Left lung (tissue), 10 donors: ENCODE measurements around the gene SNRPA1. TPM values are rescaled to one million over a fixed set of nuclear protein-coding genes. Genes with fewer than 3 reads are reported as not detected.

Source experiments
- ATAC-seq: fragments of 200-7000 bp; cut with Tn5 transposase; one replicate; pipeline ENCODE4 v1.9.1; 2020; ENCODE audit warnings: moderate library complexity
- DNase-seq, 4 donors: peaks; one replicate each; pipeline ENCODE4 v3.0.0-alpha.2; 2013 to 2020
- H3K27ac ChIP-seq, 2 donors: fragments of 200-600 bp; sonication (generic) in 1 of 2; one replicate each; pipeline versions ENCODE4 v1.5.0 to v1.8.0; 2020 to 2021
- H3K27me3 ChIP-seq, 2 donors: fragments of 200-600 bp; sonication (generic) in 1 of 2; one replicate each; pipeline versions ENCODE4 v1.5.0 to v1.8.0; 2020 to 2021
- H3K36me3 ChIP-seq, 2 donors: fragments of 200-600 bp; sonication (generic) in 1 of 2; one replicate each; pipeline versions ENCODE4 v1.5.0 to v1.8.0; 2020 to 2021
- H3K4me1 ChIP-seq, 2 donors: fragments of 200-600 bp; one replicate each; pipeline ENCODE4 v1.8.0; 2021
- H3K4me3 ChIP-seq, 2 donors: fragments of 200-600 bp; sonication (generic) in 1 of 2; one replicate each; pipeline versions ENCODE4 v1.5.0 to v1.8.0; 2020 to 2021; ENCODE audit warnings: mild to moderate bottlenecking in 1 of 2
- H3K9me3 ChIP-seq, 2 donors: fragments of 200-600 bp; sonication (generic) in 1 of 2; one replicate each; pipeline versions ENCODE4 v1.5.0 to v1.8.0; 2020 to 2021
- intact Hi-C, 2 donors: fragments of 100-400 bp; cut with DNase I; formaldehyde crosslinking; loops; one replicate each; pipeline versions ENCODE4 v1.11.2 to v1.14.2; 2022
- polyA plus RNA-seq, 6 donors: library from polyadenylated mRNA; unstranded; fragments of 120-200 nt; gene quantifications; one replicate each; pipeline ENCODE4 v1.2.1, GENCODE V29; 2013; ENCODE audit not compliant: insufficient read length in 6 of 6
- total RNA-seq, 2 donors: library from RNA; stranded (reverse); fragmentation: NEBNext Ultra II Directional; extraction: Animal tissue kit (Norgen Biotek cat#: 25700); gene quantifications; one replicate each; pipeline ENCODE4 v1.2.1, GENCODE V29; 2021
- TF ChIP-seq, protein P1 (sequence below), 2 donors: fragments of 200-600 bp; sonication (generic) in 1 of 2; IDR thresholded peaks; one replicate each; pipeline versions ENCODE4 v1.5.0 to v1.8.0; 2021; ENCODE audit warnings: antibody characterized with exemption in 2 of 2
- donor health status: DM: no; HTN: yes; CAD: no.
- donor health status: DM: no; HTN: no; CAD: no.

SNRPA1 gene
- total and polyA plus RNA-seq, 8 donors: 34.4 to 74.2 (median 61.8) TPM

DNA sequence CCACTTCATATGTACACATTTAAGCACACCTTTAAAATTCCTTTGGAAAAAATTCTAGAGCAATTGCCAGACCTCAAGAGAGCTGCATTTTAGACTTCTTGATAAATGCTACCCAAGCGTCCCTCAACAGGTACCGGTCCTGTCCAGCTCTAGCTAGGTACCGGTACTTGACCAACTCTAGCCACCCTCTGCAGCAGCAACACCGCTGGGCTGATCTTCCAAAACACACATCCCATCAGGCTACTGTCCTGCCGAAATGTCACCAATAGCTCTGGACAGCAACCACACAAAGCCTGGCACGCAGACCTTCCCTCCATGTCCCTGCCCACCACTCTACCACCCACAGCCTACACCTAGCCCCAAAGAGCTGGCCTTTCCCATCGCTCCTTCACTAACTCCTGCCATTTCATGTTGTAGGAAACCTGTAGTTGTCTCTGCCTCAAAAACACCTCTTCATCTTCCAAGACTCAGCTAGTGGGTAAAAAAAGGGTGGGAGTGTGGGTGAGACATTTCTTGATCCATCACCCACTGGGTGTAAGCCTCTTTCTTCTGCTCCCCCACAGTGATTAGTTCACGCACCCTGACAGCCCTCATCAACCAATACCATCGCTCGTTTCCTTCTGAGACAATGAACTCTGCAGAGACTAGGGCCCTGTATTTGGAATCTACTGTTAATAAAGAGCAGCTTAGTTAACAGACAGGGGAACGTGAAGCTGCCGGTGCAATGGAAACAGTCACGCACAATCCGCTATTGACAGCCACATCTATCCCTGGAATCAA lies 50.0 kb downstream of the SNRPA1 start:
- Histone ChIP-seq H3K9me3 (no peaks in the 10 kb centered on the region), H3K4me3 (no peak overlapping the region), H3K36me3 (no peaks in the 10 kb centered on the region), H3K27me3 (no peaks in the 10 kb centered on the region), H3K27ac (peak overlapping the region in 1 of 2 donors; percentile 85), H3K4me1 (peaks cover 58 to 100% of the 10 kb centered on the region in 2 donors)
- TF ChIP-seq, protein P1, sequence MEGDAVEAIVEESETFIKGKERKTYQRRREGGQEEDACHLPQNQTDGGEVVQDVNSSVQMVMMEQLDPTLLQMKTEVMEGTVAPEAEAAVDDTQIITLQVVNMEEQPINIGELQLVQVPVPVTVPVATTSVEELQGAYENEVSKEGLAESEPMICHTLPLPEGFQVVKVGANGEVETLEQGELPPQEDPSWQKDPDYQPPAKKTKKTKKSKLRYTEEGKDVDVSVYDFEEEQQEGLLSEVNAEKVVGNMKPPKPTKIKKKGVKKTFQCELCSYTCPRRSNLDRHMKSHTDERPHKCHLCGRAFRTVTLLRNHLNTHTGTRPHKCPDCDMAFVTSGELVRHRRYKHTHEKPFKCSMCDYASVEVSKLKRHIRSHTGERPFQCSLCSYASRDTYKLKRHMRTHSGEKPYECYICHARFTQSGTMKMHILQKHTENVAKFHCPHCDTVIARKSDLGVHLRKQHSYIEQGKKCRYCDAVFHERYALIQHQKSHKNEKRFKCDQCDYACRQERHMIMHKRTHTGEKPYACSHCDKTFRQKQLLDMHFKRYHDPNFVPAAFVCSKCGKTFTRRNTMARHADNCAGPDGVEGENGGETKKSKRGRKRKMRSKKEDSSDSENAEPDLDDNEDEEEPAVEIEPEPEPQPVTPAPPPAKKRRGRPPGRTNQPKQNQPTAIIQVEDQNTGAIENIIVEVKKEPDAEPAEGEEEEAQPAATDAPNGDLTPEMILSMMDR (IDR thresholded peaks at IDR 0.05): no peak
- intact Hi-C loops: loop anchor here in 1 of 2 donors (10.0 kb wide), 1 partner anchor 50 kb away; no protein-coding TSS in a partner anchor
- DNase-seq (no peak), ATAC-seq (no peak)

DNA sequence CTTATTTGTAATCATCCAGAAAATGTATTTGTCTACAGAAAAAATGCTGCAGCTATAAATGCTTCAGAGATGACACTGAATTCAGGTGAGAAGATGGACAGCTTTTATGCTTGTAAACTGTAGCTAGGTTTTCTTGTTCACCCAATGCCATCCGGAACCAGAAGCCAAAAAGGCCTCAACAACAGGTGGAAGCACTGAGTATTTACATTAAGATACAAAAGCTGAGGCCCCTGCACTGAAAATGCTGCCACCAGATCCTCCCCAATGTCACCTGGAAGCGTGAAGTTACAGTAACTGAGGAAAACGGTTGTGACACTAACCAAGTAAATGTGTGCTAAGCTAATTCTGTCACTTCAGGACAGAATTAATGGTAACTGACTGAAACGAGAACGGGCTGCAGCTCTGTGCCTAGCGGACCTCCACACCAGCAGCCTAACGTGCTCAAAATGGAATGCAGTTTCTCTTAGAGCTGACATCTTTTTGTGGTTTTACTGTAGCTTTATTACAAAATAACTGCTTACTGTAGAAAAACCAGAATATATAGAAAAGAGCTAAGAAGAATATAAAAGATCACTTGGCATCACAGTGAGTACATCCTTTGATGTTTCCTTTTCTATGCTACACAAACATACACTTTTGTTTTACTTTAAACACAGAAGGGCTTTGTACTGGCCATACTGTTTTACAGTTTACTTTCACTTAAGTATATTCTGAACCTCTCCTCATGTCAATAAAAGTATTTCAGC lies 50.8 kb downstream of the SNRPA1 start:
- DNase-seq: no peak
- no peaks in the 10 kb centered on the region for H3K27me3 ChIP-seq
- H3K4me3 ChIP-seq: no peak overlapping the region
- H3K36me3 ChIP-seq: no peaks in the 10 kb centered on the region
- H3K4me1 ChIP-seq: peaks cover 62 to 100% of the 10 kb centered on the region in 2 donors
- no peaks in the 10 kb centered on the region for H3K9me3 ChIP-seq
- TF ChIP-seq, protein P1 (IDR thresholded peaks at IDR 0.05): no peak
- H3K27ac ChIP-seq: peak overlapping the region in 1 of 2 donors; percentile 85
- intact Hi-C loops: loop anchor here in 1 of 2 donors (10.0 kb wide), 1 partner anchor 49 kb away; no protein-coding TSS in a partner anchor
- no peak for ATAC-seq

DNA sequence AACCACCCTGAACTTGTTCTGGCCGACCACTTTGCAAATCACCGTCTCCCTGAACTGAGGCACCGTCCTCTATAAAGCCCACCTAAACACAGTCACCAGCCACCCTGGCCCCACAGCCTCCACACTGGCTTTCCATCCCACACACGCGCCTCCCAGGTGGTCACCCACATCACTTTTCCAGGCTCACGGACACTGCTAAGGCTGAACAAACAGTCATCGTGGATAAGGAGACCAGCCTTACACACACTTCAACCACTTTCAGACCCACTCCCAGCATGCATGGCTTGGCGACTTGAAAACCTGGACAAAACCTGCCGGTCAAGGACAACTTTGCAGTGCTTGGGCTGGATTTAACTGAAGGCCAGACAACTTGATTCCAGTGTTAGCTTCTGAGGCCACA lies 51.6 kb downstream of the SNRPA1 start:
- DNase-seq: no peak
- ATAC-seq: peak; percentile 52
- H3K9me3 ChIP-seq: no peaks in the 10 kb centered on the region
- H3K36me3 ChIP-seq: no peaks in the 10 kb centered on the region
- no peak overlapping the region for H3K4me3 ChIP-seq
- peak overlapping the region; percentile 50 to 85 for H3K27ac ChIP-seq
- intact Hi-C loops: loop anchor here in 1 of 2 donors (10.0 kb wide), 1 partner anchor 49 kb away; no protein-coding TSS in a partner anchor
- H3K27me3 ChIP-seq: no peaks in the 10 kb centered on the region
- H3K4me1 ChIP-seq: peaks cover 70 to 100% of the 10 kb centered on the region in 2 donors
- TF ChIP-seq, protein P1 (IDR thresholded peaks at IDR 0.05): no peak

GRCh38 chr15:101242999-101243336 lies 52.1 kb downstream of the SNRPA1 start:
- TF ChIP-seq, protein P1 (IDR thresholded peaks at IDR 0.05): no peak
- intact Hi-C loops: loop anchor here in 1 of 2 donors (10.0 kb wide), 1 partner anchor 48 kb away; no protein-coding TSS in a partner anchor
- no peaks in the 10 kb centered on the region for H3K36me3 ChIP-seq
- peak; percentile 29 for ATAC-seq
- H3K4me3 ChIP-seq: no peak overlapping the region
- H3K9me3 ChIP-seq: no peaks in the 10 kb centered on the region
- no peaks in the 10 kb centered on the region for H3K27me3 ChIP-seq
- H3K27ac ChIP-seq: peak overlapping the region; percentile 50 to 85
- H3K4me1 ChIP-seq: peaks cover 72 to 100% of the 10 kb centered on the region in 2 donors
- no peak for DNase-seq
